Measurements from ENCODE around the gene GAREM1.

Gene GAREM1

DNA sequence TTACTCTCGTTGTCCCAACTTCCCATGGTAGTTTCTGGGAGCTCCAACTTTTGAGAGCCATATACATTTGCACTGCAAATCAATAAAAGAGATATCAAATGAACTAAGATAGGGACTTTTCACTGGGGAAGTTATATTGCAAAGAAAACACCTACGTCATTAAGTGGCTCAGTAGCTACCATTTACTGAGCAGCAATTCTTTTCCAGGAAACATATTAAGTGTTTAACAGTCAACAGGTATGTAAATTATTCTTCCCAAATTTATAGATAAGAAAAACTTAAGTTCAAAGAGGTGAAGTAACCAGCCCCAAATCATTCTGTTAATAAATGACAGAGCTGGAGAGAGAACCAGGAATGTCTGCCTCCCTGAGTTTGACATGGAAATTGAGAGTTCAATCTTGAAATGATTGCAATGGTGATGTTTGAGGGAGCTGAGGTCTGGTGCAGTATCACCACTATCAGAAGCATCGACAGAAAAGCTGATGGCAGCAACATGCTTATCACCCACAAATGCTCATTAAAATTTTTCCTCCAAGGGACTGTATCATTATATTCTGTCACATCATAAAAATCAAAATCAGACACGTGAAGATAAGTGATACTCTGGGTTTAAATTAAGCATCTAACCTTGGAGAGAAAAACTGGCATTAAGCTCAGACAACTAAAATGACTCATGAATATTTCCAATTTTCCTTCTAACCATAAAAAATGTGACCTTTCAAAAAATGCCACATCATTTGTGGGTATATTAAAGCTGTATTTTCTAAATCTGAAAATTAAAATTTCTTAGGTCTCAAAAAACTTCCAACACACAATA, 43.4 kb downstream of the GAREM1 start:
- no peak overlapping the region for H3K27ac ChIP-seq (ENCODE audit: low read length)
- no peak overlapping the region for H3K4me2 ChIP-seq (ENCODE audit: insufficient read depth, low read length)
- ATAC-seq (ENCODE audit: insufficient read depth, low read depth) (no peak), DNase-seq (no peak)
- H3K4me1 ChIP-seq (ENCODE audit: insufficient read depth, low read length), result no peaks in the 10 kb centered on the region
- no peaks in the 10 kb centered on the region for H4K20me1 ChIP-seq (ENCODE audit: insufficient read depth, low read length)
- no peak overlapping the region for H3K4me3 ChIP-seq (ENCODE audit: low read depth in 1 of 2, low read length in 2 of 2)
- H2AFZ ChIP-seq (ENCODE audit: low read depth, low read length), result no peak overlapping the region
- TF ChIP-seq, protein P1, sequence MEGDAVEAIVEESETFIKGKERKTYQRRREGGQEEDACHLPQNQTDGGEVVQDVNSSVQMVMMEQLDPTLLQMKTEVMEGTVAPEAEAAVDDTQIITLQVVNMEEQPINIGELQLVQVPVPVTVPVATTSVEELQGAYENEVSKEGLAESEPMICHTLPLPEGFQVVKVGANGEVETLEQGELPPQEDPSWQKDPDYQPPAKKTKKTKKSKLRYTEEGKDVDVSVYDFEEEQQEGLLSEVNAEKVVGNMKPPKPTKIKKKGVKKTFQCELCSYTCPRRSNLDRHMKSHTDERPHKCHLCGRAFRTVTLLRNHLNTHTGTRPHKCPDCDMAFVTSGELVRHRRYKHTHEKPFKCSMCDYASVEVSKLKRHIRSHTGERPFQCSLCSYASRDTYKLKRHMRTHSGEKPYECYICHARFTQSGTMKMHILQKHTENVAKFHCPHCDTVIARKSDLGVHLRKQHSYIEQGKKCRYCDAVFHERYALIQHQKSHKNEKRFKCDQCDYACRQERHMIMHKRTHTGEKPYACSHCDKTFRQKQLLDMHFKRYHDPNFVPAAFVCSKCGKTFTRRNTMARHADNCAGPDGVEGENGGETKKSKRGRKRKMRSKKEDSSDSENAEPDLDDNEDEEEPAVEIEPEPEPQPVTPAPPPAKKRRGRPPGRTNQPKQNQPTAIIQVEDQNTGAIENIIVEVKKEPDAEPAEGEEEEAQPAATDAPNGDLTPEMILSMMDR (IDR thresholded peaks at IDR 0.05; ENCODE audit: borderline replicate concordance, extremely low read depth, low read length, poor library complexity, severe bottlenecking), result no peak
- TF ChIP-seq EZH2 (IDR thresholded peaks at IDR 0.05; ENCODE audit: borderline replicate concordance, low read depth, low read length, severe bottlenecking), result no peak
- H3K79me2 ChIP-seq (ENCODE audit: insufficient read depth, low read length), result no peaks in the 10 kb centered on the region
- no peaks in the 10 kb centered on the region for H3K9me3 ChIP-seq (ENCODE audit: insufficient read depth, low read length, severe bottlenecking)
- peaks cover 3% of the 10 kb centered on the region for H3K27me3 ChIP-seq (ENCODE audit: insufficient read depth, low read length, poor library complexity)
- no peaks in the 10 kb centered on the region for H3K36me3 ChIP-seq (ENCODE audit: insufficient read depth, low read length)
- no peak overlapping the region for H3K9ac ChIP-seq (ENCODE audit: low read depth, low read length)

DNA sequence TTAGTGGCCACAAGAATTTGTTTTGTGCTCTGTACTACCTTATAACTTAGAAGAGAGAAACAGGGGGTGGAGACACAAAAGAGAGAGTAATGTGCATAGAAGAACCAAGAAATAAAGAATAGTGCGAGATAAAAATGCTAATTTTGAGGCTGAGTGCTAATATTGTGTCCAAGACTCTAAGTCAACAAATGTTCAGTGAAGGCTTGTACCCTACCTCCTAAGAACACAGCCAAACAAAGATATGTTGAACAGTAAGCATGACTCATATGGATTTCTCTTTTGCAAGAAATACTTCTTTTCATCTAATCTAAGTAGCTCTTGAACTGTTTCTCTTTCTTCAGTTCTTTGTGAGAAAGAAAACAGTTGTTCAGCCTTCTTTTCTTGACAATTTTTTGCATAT, 45.2 kb downstream of the GAREM1 start:
- Histone ChIP-seq H2AFZ (ENCODE audit: low read depth, low read length) (no peak overlapping the region), H3K27ac (ENCODE audit: low read length) (no peak overlapping the region), H4K20me1 (ENCODE audit: insufficient read depth, low read length) (no peaks in the 10 kb centered on the region), H3K4me1 (ENCODE audit: insufficient read depth, low read length) (no peaks in the 10 kb centered on the region), H3K79me2 (ENCODE audit: insufficient read depth, low read length) (no peaks in the 10 kb centered on the region), H3K4me2 (ENCODE audit: insufficient read depth, low read length) (no peak overlapping the region), H3K9ac (ENCODE audit: low read depth, low read length) (no peak overlapping the region), H3K9me3 (ENCODE audit: insufficient read depth, low read length, severe bottlenecking) (no peaks in the 10 kb centered on the region), H3K27me3 (ENCODE audit: insufficient read depth, low read length, poor library complexity) (peaks cover 3% of the 10 kb centered on the region), H3K36me3 (ENCODE audit: insufficient read depth, low read length) (no peaks in the 10 kb centered on the region), H3K4me3 (ENCODE audit: low read depth in 1 of 2, low read length in 2 of 2) (no peak overlapping the region)
- no peak for DNase-seq
- no peak for TF ChIP-seq EZH2 (IDR thresholded peaks at IDR 0.05; ENCODE audit: borderline replicate concordance, low read depth, low read length, severe bottlenecking)
- TF ChIP-seq, protein P1 (IDR thresholded peaks at IDR 0.05; ENCODE audit: borderline replicate concordance, extremely low read depth, low read length, poor library complexity, severe bottlenecking), result no peak
- ATAC-seq (ENCODE audit: insufficient read depth, low read depth), result no peak

DNA sequence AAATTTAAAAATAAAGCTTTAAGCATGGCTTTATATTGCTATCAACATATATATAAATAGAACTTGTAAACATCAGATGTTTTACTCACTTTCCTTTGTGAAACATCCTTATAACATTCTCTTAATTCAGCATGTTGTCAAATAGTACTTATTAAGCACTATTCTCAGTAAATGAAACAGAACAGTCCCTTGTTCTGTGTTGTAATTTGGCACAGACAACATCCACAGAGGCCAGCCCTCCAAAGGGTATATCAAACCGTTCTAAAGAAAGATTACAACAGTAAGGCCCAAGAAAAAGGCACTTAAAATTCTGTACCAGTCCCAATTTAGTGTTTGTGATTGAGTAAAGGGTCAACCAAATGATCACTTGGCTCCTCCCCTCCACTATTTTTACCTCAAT, 46.0 kb downstream of the GAREM1 start:
- no peak for ATAC-seq (ENCODE audit: insufficient read depth, low read depth)
- H3K4me3 ChIP-seq (ENCODE audit: low read depth in 1 of 2, low read length in 2 of 2), result no peak overlapping the region

More for the DNA sequence above, 46.0 kb downstream of the GAREM1 start:
- no peak for DNase-seq
- TF ChIP-seq, protein P1 (IDR thresholded peaks at IDR 0.05; ENCODE audit: borderline replicate concordance, extremely low read depth, low read length, poor library complexity, severe bottlenecking), result no peak
- no peak for TF ChIP-seq EZH2 (IDR thresholded peaks at IDR 0.05; ENCODE audit: borderline replicate concordance, low read depth, low read length, severe bottlenecking)
- no peaks in the 10 kb centered on the region for H3K9me3 ChIP-seq (ENCODE audit: insufficient read depth, low read length, severe bottlenecking)
- no peaks in the 10 kb centered on the region for H4K20me1 ChIP-seq (ENCODE audit: insufficient read depth, low read length)
- H3K4me1 ChIP-seq (ENCODE audit: insufficient read depth, low read length), result no peaks in the 10 kb centered on the region
- H3K27me3 ChIP-seq (ENCODE audit: insufficient read depth, low read length, poor library complexity), result peaks cover 3% of the 10 kb centered on the region
- H3K79me2 ChIP-seq (ENCODE audit: insufficient read depth, low read length), result no peaks in the 10 kb centered on the region
- no peaks in the 10 kb centered on the region for H3K36me3 ChIP-seq (ENCODE audit: insufficient read depth, low read length)
- H2AFZ ChIP-seq (ENCODE audit: low read depth, low read length), result no peak overlapping the region
- no peak overlapping the region for H3K9ac ChIP-seq (ENCODE audit: low read depth, low read length)
- no peak overlapping the region for H3K27ac ChIP-seq (ENCODE audit: low read length)
- no peak overlapping the region for H3K4me2 ChIP-seq (ENCODE audit: insufficient read depth, low read length)

Data from DND-41 (cell line).